Amygdala (tissue), 56 donors: ENCODE results near the gene SLC25A12.
"Not testable (repeated sequence)": the region's sequence is repeated elsewhere in the genome, so short reads cannot be mapped to it uniquely, and the experiment has no call there.

Experiments used
- DNase-seq, 56 donors: peaks; one replicate each; lab custom pipeline; 2025; lab: John Stamatoyannopoulos, UW

Gene SLC25A12, protein sequence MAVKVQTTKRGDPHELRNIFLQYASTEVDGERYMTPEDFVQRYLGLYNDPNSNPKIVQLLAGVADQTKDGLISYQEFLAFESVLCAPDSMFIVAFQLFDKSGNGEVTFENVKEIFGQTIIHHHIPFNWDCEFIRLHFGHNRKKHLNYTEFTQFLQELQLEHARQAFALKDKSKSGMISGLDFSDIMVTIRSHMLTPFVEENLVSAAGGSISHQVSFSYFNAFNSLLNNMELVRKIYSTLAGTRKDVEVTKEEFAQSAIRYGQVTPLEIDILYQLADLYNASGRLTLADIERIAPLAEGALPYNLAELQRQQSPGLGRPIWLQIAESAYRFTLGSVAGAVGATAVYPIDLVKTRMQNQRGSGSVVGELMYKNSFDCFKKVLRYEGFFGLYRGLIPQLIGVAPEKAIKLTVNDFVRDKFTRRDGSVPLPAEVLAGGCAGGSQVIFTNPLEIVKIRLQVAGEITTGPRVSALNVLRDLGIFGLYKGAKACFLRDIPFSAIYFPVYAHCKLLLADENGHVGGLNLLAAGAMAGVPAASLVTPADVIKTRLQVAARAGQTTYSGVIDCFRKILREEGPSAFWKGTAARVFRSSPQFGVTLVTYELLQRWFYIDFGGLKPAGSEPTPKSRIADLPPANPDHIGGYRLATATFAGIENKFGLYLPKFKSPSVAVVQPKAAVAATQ

DNA sequence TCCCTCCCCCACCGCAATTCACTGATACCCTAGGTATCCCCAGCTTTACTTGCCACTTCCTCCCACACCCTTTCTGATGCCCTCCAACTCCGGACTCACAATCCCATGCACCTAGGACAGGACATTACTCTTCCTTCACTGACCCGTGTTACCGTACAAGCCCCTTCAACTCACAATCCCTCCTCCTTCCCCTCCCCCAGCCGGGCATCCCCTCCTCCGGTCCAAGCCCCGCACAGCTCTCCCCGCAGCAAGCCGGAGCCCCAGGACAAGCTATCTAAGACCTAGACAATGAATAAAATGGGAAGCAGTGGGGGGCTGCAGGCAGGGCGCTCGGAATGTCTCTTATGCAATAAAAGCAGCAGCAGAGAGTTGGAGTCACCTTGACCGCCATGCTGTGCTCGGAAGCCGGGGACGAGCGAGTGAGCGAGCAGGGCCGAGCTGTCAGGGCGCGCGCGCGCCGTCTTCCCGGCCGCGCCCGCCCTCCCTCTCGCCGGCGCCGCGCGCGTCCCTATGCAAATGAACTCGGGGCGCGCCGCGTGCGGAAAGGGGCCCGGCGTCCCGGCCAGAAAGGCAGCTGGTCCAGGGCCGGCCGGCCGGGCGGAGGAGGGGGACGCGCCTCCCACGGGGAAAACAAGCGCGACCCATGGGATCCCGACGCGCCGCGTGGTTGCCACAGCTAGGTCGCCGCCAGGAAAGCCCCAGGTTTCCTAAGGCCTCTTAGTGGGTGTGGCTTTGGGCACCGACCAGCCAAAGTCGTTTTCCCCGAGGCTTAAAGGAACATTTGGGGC lies at the start of gene SLC25A12:
TSS of gene SLC25A12 (minus strand) at position 421 of the 788 bp plus-strand sequence. CDS start at position 391, 30 bp downstream.
- peak in 54 of 56 donors; percentile 8 to 80 (median 58) for DNase-seq

DNA sequence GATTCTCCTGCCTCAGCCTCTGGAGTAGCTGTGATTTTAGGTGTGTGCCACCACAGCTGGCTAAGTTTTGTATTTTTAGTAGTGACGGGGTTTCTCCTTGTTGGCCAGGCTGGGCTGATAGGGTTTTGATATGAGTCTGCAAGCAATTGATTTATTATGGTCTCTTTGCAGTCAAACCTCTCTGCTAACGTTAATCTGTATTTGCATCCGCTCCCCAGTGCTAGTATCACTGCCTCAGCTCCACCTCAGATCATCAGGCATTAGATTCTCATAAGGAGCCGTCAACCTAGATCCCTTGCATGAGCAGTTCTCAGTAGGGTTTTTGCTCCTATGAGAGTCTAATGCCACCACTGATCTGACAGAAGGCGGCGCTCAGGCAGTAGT lies 47.3 kb upstream of the SLC25A12 start:
- no peak for DNase-seq

DNA sequence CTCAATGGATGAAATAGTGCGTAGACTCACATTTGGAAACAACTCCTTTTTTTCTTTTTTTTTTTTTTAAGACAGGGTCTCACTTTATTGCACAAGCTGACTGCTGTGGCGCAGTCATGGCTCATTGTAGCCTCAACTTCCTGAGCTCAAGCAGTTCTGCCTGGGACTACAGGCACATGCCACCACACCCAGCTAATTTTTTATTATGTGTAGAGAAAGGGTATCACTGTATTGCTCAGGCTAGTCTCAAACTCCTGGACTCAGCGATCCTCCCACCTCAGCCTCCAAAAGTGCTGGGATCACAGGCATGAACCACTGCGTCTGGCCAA lies 45.7 kb upstream of the SLC25A12 start:
- DNase-seq, result no peak

DNA sequence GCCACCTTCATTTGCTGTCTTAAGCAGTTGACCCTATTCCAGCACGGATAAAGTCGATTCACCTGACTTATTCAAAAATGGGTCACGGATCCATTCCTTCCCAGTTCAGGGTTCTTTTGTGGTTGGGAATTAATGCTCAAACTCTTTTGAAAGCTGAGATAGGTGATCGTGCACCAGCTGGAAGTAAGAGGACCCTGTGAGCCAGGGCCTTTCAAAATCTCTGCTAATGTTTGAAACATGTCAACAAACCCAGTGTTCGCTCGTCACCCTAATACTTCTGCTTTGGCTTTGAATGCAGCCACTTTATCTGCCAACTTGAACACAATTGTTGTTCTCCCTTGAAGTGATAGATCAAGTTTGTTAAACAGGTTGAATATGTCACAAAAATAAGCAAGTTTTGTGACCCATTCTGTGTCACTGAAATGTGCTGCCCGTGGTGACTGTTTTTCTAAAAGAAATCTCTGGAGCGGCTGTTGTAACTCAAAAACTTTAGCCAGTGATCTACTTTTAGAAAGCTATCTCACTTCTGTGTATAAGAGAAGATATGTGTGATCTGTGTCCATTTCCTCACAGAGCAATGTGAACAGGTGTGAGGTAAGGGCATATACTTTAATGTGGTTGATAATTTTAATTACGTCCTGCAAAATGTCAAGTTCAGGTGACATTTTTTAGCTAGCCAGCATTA lies 45.2 kb upstream of the SLC25A12 start:
- DNase-seq, result no peak

DNA sequence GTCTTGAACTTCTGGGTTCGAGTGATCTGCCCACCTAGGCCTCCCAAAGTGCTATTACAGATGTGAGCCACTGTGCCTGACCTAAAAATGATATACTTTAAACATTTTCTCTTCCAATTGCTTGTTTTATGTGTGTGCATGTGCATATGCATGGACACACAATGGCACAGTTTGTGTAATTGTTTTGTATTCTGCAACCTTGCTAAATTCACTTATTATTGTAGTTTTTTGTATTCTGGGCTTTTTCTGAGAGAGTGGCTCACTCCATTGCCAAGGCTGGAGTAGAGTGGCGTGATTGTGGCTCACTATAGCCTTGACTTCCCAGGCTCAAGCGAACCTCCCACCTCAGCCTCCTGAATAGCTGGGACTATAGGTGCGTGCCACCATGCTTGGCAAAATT lies 36.3 kb upstream of the SLC25A12 start:
- no peak for DNase-seq

DNA sequence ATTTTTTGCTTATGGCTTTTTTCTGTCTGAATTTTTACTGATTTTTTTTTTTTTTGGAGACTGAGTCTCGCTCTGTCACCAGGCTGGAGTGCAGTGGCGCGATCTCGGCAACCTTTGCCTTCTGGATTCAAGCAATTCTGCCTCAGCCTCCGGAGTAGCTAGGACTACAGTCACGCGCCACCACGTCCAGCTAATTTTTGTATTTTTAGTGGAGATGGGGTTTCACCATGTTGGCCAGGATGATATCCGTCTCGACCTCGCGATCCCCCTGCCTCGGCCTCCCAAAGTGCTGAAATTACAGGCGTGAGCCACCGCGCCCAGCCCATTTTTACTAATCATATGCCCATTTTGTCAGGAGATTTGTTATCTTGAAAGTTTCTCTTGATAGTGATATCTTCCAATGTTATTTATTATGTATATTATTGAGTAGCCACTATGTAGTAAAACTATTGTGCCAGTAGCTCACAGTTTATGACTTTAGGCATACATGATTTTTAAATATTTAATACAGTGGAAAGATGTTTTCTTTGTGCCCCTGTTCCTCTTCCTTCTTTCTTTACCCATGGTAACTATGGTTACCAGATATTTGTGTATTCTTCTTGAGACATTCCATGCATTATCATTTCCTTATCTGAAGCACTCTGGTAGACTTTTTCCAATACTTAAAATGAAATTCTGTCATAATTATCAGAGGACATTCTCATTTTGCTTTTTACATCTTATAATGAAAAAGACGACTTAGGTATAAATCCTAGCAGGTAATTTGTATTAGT lies 30.3 kb upstream of the SLC25A12 start:
- no peak for DNase-seq

DNA sequence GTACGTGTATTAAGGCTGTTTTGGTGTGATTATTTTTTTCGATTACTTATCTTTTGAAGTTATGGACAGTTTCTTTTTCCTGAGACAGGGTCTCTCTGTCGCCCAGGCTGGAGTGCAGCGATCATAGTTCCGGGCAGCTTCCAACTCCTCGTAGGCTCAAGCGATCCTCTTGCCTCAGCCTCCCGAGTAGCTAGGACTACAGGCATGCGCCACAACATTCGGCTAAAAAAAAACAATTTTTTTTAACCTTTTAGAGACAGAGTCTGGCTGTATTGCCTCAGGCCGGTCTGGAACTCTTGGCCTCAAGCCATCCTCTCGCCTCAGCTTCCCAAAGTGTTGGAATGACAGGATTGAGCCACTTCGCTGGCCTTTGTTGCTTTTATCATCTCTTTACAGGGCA lies 29.2 kb upstream of the SLC25A12 start:
- peak in 2 of 56 donors; percentile 6 to 10 for DNase-seq

DNA sequence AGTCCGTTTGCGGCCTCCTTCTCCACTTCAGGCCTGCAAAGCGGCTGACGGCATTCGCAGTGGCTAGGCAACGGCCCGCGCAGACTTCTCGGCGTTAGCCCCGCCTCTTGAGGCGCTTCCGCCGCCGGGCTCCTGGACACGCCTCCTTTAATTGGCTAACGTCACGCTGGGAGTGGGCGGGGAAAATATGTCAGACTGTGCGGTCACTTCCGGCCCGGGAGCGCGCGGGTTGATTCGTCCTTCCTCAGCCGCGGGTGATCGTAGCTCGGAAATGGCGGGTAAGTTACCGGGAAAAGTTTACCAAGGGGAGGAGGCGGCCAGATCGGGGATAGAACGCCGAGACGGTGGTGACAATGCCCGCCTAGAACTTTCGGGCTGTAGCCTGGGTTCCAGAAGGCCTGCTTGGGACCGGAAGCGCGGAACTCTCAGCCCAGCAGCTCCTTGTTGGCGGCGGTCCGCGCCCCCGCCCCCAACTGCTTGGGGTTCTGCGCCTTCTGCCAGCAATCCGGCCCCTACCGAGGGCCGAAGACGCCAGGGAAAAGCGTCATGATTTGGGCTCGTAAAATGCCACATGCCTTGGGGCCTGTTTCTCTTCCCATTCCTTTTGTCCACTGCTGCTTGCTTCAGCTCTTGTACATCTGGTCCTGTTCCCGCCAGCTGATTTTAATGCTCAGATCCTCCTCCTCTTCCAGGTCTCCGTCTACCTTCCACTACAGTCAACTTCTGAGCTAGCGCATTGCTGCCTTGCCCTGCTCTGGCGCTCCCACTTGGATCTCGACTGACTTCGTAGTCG lies 28.4 kb upstream of the SLC25A12 start, which contains the start of gene HAT1:
TSS of gene HAT1 (plus strand) at position 232 of the 793 bp plus-strand sequence. CDS start at position 272, 40 bp downstream.
- peak; percentile 76 to 99 (median 94) for DNase-seq

DNA sequence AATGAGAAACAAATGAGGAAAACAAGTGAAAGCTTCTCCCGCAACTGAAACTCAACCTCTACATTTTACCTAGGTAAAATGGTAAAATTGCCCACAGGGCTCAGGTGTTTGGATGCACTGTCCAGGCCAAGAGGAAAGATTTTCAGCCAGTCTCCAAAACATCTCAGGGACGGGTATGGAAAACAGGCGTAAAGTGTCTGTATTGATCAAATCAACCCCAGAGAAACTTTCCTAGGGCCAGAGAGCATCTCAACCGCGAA lies 27.9 kb upstream of the SLC25A12 start:
- no peak for DNase-seq

DNA sequence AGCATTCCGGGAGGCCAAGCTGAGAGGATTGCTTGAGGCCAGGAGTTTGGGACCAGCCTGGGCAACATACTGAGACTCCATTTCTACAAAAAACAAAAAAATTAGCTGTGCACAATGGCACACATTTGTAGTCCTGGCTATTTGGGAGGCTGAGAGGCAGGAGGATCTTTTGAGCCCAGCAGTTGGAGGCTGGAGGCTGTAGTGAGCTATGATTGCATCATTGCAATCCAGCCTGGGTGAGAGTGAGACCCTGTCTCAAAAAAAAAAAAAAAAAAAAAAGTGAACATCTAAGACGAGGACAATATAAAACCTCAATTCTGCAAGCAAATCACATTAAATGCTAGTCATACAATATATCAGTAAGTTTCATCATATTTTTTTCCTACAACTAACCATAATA lies 25.4 kb upstream of the SLC25A12 start:
- no peak for DNase-seq

DNA sequence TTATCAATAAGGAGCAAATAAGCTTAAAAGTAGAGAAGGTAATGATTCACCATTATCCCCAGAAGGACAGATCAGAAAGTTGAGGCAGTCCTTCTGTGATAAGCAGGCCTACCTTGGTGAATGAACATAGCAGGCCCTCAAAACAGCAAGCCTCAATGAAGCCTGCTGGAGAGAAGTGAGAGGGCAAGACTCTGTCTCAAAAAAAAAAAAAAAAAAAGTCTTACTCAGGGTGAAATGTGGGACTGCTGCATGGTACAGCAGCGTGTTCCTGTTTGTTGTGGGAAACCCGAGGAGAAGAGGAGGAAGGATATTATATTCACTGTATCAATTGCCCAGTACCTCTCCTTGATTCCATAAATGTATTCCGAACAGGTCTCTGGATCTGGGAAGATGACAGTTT lies 19.5 kb upstream of the SLC25A12 start:
- no peak for DNase-seq

DNA sequence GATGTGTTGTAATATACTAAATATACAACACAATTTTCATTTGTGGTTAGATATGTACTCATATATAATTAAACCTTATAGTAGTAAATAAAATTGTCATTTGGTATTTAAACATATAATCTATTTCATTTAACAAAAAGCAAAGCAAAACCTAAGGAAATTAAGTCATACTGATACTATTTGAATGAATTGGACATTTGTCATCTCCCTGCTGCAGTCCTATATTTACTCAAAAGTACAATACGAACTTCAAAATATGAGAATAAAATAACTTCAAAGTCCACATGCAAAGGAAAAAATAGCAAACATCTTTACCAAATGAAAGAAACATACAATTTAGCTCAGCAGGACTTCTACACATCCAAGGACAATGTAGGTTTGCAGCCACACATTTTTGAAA lies 16.4 kb upstream of the SLC25A12 start:
- DNase-seq, result no peak

DNA sequence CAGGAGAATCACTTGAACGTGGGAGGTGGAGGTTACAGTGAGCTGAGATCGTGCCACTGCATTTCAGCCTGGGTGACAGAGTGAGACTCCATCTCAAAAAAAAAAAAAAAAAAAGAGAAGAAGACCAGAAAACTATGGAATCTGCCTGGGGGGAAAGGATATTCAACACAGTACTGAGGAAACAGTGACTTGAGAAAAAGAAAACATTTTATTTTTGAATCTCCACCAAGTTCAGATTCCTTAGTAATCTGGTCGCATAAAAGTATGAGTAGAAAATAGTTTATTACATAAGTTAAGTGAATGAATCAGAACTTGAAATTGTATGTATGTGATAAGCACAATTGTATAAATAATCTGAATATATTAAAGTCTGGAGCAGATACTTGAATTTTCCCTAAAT lies 15.2 kb upstream of the SLC25A12 start:
- DNase-seq, result no peak

DNA sequence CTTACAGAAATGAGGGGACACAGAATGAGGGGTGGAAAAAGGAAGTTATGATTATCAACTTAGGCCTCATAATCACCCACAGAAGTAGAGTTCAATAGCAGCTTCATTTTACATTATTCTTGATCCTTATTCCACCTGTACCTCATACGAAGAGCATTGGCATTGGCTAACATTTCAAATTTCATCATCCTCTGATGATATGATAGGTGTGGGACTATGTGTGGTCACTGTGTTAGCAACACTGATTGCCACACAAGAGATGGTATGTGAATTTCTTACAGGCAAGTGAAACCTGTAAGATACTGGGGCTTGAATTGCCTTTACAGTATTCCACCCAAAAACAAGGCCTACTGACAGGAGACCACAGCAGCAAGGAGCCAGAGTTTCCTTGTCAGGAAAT lies 14.2 kb upstream of the SLC25A12 start:
- DNase-seq, result no peak

DNA sequence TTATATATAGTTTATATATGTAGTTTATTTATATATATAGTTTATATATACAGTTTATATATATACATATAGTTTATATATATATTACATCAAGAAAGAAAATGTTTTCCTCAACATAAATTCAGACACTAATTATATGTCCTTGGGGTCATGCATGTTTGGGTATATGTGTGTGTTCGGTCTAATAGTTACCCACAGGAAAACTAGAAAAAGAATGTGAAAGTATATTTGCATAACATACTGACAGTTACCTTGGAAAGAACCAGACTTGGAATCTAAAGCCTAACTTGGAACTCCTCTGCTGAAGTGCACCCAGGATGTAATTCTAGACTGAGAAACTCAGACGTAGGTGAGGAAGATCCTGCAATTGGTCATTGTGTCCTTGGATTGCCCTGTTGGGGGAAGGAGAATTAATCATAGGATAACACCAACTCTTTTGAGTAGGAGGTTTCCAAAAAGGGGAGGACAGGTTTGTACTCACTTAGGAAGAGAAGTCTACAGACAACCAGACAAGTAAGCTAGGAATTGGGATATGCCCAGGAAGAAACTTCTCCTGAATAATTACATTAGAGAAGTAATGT lies 8.9 kb upstream of the SLC25A12 start:
- DNase-seq, result no peak

DNA sequence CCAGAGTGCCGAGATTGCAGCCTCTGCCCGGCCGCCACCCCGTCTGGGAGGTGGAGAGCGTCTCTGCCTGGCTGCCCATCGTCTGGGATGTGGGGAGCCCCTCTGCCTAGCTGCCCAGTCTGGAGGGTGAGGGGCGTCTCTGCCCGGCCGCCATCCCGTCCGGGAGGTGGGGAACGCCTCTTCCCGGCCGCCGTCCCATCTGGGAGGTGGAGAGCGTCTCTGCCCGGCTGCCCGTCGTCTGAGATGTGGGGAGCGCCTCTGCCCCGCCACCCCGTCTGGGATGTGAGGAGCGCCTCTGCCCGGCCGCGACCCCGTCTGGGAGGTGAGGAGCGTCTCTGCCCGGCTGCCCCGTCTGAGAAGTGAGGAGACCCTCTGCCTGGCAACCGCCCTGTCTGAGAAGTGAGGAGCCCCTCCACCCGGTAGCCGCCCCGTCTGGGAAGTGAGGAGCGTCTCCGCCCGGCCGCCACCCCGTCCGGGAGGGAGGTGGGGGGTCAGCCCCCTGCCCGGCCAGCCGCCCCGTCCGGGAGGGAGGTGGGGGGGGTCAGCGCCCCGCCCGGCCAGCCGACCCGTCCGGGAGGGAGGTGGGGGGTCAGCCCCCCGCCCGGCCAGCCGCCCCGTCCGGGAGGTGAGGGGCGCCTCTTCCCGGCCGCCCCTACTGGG lies 5.7 kb upstream of the SLC25A12 start:
- not testable (repeated sequence) for DNase-seq

DNA sequence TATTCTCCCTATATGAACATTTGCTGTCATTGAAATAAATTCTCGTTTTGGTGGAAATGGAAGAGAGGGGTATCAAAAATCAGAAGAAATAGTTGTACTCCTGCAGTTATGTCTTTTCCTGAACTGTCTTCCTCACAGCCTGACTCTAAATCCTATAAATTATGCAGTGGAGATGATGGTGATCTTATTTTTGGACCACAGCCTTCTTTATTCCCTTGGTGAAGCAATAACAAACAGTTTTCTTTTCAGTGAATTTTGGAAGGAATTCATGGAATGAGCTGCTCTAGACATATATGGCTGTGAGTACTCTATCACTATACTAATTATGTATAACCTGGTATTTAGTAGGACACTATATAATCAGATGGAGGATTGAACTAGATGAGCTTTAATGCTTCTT lies 1.7 kb upstream of the SLC25A12 start:
- no peak for DNase-seq

DNA sequence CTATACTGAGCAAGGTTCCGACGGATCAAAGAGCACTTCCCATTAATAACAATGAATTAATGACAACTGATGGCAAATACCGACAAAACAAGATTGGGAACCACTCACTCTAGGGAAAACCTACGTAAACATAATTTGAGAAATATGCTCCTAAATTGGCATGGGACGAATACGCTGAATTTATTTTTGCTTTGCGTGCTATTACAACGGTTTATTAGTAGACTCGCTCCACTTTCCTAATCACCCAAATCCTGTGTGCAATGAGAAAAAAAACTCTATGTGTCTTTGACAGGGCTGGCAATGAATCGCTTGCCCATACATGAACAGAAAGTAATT lies 536 bp upstream of the SLC25A12 start:
- DNase-seq, result no peak
